Measurements from ENCODE around the gene RPS27L.

- TF ChIP-seq, protein P1, sequence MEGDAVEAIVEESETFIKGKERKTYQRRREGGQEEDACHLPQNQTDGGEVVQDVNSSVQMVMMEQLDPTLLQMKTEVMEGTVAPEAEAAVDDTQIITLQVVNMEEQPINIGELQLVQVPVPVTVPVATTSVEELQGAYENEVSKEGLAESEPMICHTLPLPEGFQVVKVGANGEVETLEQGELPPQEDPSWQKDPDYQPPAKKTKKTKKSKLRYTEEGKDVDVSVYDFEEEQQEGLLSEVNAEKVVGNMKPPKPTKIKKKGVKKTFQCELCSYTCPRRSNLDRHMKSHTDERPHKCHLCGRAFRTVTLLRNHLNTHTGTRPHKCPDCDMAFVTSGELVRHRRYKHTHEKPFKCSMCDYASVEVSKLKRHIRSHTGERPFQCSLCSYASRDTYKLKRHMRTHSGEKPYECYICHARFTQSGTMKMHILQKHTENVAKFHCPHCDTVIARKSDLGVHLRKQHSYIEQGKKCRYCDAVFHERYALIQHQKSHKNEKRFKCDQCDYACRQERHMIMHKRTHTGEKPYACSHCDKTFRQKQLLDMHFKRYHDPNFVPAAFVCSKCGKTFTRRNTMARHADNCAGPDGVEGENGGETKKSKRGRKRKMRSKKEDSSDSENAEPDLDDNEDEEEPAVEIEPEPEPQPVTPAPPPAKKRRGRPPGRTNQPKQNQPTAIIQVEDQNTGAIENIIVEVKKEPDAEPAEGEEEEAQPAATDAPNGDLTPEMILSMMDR (IDR thresholded peaks at IDR 0.05; ENCODE audit: low read length) = no peak
- no peak for TF ChIP-seq EZH2 (IDR thresholded peaks at IDR 0.05; ENCODE audit: borderline replicate concordance, low read length)
Measured at GRCh38 chr15:63135281-63135680, 22.0 kb downstream of the RPS27L start.
